Measurements from ENCODE around the gene MYO9A.

Gene MYO9A

DNA sequence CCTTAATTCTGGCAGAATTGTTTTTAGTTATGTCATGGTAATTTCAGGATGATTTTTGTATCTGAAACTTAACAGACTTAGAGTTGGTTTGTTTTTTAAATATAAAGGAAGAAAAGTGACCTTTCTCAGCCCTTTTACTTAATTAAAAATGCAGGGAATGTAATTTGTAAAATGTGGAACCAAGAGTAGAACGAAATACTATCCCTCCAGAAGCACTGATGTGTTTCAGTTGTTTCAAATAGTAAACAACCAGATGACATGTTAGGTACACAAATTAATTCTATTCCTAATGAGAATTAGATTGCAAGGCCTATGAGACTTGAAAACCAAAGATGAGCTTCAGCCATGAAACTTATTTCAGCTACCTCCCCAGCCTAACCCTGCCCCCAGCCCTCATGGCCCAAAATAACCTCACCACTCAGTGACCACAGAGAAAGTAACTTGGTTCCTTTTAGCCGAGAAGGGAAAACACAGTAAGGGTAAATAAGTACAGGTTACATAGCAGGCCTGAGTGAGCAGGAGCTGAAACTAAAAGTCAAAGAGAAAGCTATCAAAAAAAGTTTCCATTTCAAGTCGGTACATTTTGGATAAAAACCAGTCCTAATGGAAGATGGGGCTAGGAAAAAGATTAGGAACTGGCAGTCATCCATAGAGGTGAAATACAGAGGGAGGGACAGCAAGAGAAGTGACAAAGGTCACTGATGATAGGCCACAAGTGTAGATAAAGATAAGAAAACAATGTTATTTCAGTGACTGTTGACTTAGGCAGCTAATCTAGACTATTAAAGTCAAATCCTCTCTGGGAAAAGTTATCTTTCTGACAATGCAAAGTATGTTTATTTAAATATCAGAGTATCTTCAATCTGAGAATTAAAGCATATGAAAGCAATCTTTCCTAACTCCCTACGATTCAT lies 23.5 kb upstream of the MYO9A start (continued):
- TF ChIP-seq ZNF394 (tag by site-specific recombination; IDR thresholded peaks at IDR 0.05; ENCODE audit: borderline replicate concordance) = no peak
- no peak for TF ChIP-seq ZNF785 (tag by site-specific recombination; IDR thresholded peaks at IDR 0.05)
- TF ChIP-seq, protein P1, sequence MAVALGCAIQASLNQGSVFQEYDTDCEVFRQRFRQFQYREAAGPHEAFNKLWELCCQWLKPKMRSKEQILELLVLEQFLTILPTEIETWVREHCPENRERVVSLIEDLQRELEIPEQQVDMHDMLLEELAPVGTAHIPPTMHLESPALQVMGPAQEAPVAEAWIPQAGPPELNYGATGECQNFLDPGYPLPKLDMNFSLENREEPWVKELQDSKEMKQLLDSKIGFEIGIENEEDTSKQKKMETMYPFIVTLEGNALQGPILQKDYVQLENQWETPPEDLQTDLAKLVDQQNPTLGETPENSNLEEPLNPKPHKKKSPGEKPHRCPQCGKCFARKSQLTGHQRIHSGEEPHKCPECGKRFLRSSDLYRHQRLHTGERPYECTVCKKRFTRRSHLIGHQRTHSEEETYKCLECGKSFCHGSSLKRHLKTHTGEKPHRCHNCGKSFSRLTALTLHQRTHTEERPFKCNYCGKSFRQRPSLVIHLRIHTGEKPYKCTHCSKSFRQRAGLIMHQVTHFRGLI (tag by site-specific recombination; IDR thresholded peaks at IDR 0.05) = no peak
- TF ChIP-seq ZSCAN16 (tag by site-specific recombination; IDR thresholded peaks at IDR 0.05) = no peak
- TF ChIP-seq, protein P2, sequence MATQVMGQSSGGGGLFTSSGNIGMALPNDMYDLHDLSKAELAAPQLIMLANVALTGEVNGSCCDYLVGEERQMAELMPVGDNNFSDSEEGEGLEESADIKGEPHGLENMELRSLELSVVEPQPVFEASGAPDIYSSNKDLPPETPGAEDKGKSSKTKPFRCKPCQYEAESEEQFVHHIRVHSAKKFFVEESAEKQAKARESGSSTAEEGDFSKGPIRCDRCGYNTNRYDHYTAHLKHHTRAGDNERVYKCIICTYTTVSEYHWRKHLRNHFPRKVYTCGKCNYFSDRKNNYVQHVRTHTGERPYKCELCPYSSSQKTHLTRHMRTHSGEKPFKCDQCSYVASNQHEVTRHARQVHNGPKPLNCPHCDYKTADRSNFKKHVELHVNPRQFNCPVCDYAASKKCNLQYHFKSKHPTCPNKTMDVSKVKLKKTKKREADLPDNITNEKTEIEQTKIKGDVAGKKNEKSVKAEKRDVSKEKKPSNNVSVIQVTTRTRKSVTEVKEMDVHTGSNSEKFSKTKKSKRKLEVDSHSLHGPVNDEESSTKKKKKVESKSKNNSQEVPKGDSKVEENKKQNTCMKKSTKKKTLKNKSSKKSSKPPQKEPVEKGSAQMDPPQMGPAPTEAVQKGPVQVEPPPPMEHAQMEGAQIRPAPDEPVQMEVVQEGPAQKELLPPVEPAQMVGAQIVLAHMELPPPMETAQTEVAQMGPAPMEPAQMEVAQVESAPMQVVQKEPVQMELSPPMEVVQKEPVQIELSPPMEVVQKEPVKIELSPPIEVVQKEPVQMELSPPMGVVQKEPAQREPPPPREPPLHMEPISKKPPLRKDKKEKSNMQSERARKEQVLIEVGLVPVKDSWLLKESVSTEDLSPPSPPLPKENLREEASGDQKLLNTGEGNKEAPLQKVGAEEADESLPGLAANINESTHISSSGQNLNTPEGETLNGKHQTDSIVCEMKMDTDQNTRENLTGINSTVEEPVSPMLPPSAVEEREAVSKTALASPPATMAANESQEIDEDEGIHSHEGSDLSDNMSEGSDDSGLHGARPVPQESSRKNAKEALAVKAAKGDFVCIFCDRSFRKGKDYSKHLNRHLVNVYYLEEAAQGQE (tag by site-specific recombination; IDR thresholded peaks at IDR 0.05) = no peak
- TF ChIP-seq ZNF335 (tag by site-specific recombination; conservative IDR thresholded peaks at IDR 0.05) = no peak
- peak; percentile 76 for TF ChIP-seq ZNF843 (tag by site-specific recombination; IDR thresholded peaks at IDR 0.05)
- no peak for TF ChIP-seq ZNF37A (tag by site-specific recombination; IDR thresholded peaks at IDR 0.05)
- peak; percentile 45 for TF ChIP-seq KLF8 (tag by site-specific recombination; IDR thresholded peaks at IDR 0.05)
- TF ChIP-seq ZNF549 (tag by site-specific recombination; IDR thresholded peaks at IDR 0.05) = no peak
- TF ChIP-seq ZXDB (tag by site-specific recombination; IDR thresholded peaks at IDR 0.05) = peak; percentile 84
- no peak for TF ChIP-seq ZNF2 (tag by site-specific recombination; IDR thresholded peaks at IDR 0.05)
- no peak for TF ChIP-seq ZNF423 (tag by site-specific recombination; IDR thresholded peaks at IDR 0.05)
- peak; percentile 19; the same call in 1 of the 2 replicates for TF ChIP-seq KLF7 (tag by site-specific recombination; IDR thresholded peaks at IDR 0.05; ENCODE audit: borderline replicate concordance)
- peak; percentile 66; the same call in 1 of the 2 replicates for TF ChIP-seq WT1 (tag by site-specific recombination; IDR thresholded peaks at IDR 0.05)
- TF ChIP-seq, protein P3, sequence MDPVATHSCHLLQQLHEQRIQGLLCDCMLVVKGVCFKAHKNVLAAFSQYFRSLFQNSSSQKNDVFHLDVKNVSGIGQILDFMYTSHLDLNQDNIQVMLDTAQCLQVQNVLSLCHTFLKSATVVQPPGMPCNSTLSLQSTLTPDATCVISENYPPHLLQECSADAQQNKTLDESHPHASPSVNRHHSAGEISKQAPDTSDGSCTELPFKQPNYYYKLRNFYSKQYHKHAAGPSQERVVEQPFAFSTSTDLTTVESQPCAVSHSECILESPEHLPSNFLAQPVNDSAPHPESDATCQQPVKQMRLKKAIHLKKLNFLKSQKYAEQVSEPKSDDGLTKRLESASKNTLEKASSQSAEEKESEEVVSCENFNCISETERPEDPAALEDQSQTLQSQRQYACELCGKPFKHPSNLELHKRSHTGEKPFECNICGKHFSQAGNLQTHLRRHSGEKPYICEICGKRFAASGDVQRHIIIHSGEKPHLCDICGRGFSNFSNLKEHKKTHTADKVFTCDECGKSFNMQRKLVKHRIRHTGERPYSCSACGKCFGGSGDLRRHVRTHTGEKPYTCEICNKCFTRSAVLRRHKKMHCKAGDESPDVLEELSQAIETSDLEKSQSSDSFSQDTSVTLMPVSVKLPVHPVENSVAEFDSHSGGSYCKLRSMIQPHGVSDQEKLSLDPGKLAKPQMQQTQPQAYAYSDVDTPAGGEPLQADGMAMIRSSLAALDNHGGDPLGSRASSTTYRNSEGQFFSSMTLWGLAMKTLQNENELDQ (tag by site-specific recombination; IDR thresholded peaks at IDR 0.05; ENCODE audit: low read depth) = no peak
- TF ChIP-seq, protein P4, sequence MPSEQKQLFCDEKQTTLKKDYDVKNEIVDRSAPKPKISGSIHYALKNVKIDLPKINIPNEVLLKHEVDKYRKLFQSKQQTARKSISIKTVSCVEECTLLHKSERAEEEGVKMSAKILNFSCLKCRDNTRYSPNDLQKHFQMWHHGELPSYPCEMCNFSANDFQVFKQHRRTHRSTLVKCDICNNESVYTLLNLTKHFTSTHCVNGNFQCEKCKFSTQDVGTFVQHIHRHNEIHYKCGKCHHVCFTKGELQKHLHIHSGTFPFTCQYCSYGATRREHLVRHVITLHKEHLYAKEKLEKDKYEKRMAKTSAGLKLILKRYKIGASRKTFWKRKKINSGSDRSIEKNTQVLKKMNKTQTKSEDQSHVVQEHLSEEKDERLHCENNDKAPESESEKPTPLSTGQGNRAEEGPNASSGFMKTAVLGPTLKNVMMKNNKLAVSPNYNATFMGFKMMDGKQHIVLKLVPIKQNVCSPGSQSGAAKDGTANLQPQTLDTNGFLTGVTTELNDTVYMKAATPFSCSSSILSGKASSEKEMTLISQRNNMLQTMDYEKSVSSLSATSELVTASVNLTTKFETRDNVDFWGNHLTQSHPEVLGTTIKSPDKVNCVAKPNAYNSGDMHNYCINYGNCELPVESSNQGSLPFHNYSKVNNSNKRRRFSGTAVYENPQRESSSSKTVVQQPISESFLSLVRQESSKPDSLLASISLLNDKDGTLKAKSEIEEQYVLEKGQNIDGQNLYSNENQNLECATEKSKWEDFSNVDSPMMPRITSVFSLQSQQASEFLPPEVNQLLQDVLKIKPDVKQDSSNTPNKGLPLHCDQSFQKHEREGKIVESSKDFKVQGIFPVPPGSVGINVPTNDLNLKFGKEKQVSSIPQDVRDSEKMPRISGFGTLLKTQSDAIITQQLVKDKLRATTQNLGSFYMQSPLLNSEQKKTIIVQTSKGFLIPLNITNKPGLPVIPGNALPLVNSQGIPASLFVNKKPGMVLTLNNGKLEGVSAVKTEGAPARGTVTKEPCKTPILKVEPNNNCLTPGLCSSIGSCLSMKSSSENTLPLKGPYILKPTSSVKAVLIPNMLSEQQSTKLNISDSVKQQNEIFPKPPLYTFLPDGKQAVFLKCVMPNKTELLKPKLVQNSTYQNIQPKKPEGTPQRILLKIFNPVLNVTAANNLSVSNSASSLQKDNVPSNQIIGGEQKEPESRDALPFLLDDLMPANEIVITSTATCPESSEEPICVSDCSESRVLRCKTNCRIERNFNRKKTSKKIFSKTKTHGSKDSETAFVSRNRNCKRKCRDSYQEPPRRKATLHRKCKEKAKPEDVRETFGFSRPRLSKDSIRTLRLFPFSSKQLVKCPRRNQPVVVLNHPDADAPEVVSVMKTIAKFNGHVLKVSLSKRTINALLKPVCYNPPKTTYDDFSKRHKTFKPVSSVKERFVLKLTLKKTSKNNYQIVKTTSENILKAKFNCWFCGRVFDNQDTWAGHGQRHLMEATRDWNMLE (tag by site-specific recombination; conservative IDR thresholded peaks at IDR 0.05; ENCODE audit: low read depth) = 0 out of 2 replicates have a peak, but pooled peaks have one; percentile 9
- TF ChIP-seq ZNF274 (IDR thresholded peaks at IDR 0.05; ENCODE audit: low read length) = no peak
- TF ChIP-seq ZNF274 (tag by site-specific recombination; IDR thresholded peaks at IDR 0.05; ENCODE audit: borderline replicate concordance) = no peak
- no peak for TF ChIP-seq ZNF544 (tag by site-specific recombination; IDR thresholded peaks at IDR 0.05)
- TF ChIP-seq OSR2 (tag by site-specific recombination; IDR thresholded peaks at IDR 0.05) = peak; percentile 70
- TF ChIP-seq, protein P5, sequence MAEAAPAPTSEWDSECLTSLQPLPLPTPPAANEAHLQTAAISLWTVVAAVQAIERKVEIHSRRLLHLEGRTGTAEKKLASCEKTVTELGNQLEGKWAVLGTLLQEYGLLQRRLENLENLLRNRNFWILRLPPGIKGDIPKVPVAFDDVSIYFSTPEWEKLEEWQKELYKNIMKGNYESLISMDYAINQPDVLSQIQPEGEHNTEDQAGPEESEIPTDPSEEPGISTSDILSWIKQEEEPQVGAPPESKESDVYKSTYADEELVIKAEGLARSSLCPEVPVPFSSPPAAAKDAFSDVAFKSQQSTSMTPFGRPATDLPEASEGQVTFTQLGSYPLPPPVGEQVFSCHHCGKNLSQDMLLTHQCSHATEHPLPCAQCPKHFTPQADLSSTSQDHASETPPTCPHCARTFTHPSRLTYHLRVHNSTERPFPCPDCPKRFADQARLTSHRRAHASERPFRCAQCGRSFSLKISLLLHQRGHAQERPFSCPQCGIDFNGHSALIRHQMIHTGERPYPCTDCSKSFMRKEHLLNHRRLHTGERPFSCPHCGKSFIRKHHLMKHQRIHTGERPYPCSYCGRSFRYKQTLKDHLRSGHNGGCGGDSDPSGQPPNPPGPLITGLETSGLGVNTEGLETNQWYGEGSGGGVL (tag by site-specific recombination; IDR thresholded peaks at IDR 0.05) = 0 out of 2 replicates have a peak, but pooled peaks have one; percentile 15
- TF ChIP-seq ZBTB20 (tag by site-specific recombination; IDR thresholded peaks at IDR 0.05) = peak; percentile 36
- TF ChIP-seq KLF10 (tag by site-specific recombination; IDR thresholded peaks at IDR 0.05) = no peak
- peak; percentile 72; the same call in 1 of the 2 replicates for TF ChIP-seq SP7 (tag by site-specific recombination; IDR thresholded peaks at IDR 0.05)
